ENCODE data around the gene ANAPC1.
A peak's percentile ranks its signal among the peaks of the same experiment; 100 is the strongest.
"Not testable (repeated sequence)": the region's sequence is repeated elsewhere in the genome, so short reads cannot be mapped to it uniquely, and the experiment has no call there.

ANAPC1 gene

GRCh38 chr2:111923276-111923804 is 39.3 kb upstream of the ANAPC1 start:
- TF ChIP-seq CTCF (IDR thresholded peaks at IDR 0.05; ENCODE audit: low read depth, low read length), result no peak
- DNase-seq (ENCODE audit: extremely low read depth, low read depth), result peak; percentile 68

GRCh38 chr2:111919794-111920608 is 36.0 kb upstream of the ANAPC1 start:
- TF ChIP-seq CTCF (IDR thresholded peaks at IDR 0.05; ENCODE audit: low read depth, low read length), result no peak
- no peak for DNase-seq (ENCODE audit: extremely low read depth, low read depth)

- TF ChIP-seq CTCF (IDR thresholded peaks at IDR 0.05; ENCODE audit: low read depth, low read length), result no peak; the same call in 1 of the 2 replicates
- DNase-seq (ENCODE audit: extremely low read depth, low read depth), result no peak
Observed at GRCh38 chr2:111919365-111919764, 35.4 kb upstream of the ANAPC1 start.

GRCh38 chr2:111918383-111918806 is 34.4 kb upstream of the ANAPC1 start:
- no peak for TF ChIP-seq CTCF (IDR thresholded peaks at IDR 0.05; ENCODE audit: low read depth, low read length)
- peak; percentile 91 for DNase-seq (ENCODE audit: extremely low read depth, low read depth)

GRCh38 chr2:111917106-111917505 is 33.1 kb upstream of the ANAPC1 start:
- no peak for DNase-seq (ENCODE audit: extremely low read depth, low read depth)
- TF ChIP-seq CTCF (IDR thresholded peaks at IDR 0.05; ENCODE audit: low read depth, low read length), result no peak

- no peak for TF ChIP-seq CTCF (IDR thresholded peaks at IDR 0.05; ENCODE audit: low read depth, low read length)
- no peak for DNase-seq (ENCODE audit: extremely low read depth, low read depth)
Observed at GRCh38 chr2:111912547-111912946, 28.6 kb upstream of the ANAPC1 start.

- not testable (repeated sequence) for DNase-seq (ENCODE audit: extremely low read depth, low read depth)
Observed at GRCh38 chr2:111911295-111911977, 27.4 kb upstream of the ANAPC1 start.

Measured in AG09319 (cell line).